Breast epithelium (tissue), 3 donors: ENCODE measurements around the gene ABCC4.

Source experiments
- CTCF ChIP-seq, 3 donors: fragments of 450-650 bp; IDR thresholded peaks; one replicate each; pipeline ENCODE4 v1.5.1; 2016 to 2017; ENCODE audit warnings: antibody characterized with exemption in 3 of 3, mild to moderate bottlenecking in 3 of 3, moderate library complexity in 3 of 3
- POLR2A ChIP-seq: fragments of 450-650 bp; IDR thresholded peaks from one replicate; pipeline ENCODE4 v1.6.1; 2016; ENCODE audit warnings: antibody characterized with exemption, mild to moderate bottlenecking, moderate library complexity
- POLR2AphosphoS5 ChIP-seq, 3 donors: sonication (generic); formaldehyde crosslinking; IDR thresholded peaks; one replicate each; pipeline ENCODE4 v1.6.1; 2017; ENCODE audit warnings: antibody characterized with exemption in 3 of 3

DNA sequence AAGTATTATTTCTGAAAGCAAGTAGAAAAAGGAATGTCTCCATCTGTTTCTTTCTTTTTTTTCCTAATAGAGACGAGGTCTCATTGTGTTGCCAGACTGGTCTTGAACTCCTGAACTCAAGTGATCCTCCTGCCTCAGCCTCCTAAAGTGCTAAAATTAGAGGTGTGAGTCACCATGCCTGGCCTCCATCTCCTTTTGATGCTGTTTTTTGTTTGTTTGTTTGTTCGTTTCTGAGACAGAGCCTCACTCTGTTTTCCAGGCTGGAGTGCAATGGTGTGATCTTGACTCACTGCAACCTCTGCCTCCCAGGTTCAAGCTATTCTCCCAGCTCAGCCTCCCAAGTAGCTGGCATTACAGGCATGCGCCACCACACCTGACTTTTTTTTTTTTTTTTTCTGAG lies 14.5 kb upstream of the ABCC4 start:
- TF ChIP-seq CTCF (IDR thresholded peaks at IDR 0.05) (no peak), POLR2A (no peak), POLR2AphosphoS5 (IDR thresholded peaks at IDR 0.05) (no peak)
